OCI-LY7 (cell line): ENCODE measurements around the gene SRGAP2C.
"Not testable (repeated sequence)": the region's sequence is repeated elsewhere in the genome, so short reads cannot be mapped to it uniquely, and the experiment has no call there.

ENCODE experiments used
- CTCF ChIP-seq: fragments of 200-600 bp; sonication (generic); conservative IDR thresholded peaks from 2 replicates; pipeline ENCODE4 v1.5.1; 2014; ENCODE audit warnings: mild to moderate bottlenecking, antibody characterized with exemption, low read length, moderate library complexity, mixed read lengths
- EZH2phosphoT487 ChIP-seq: fragments of 200-600 bp; sonication (generic); IDR thresholded peaks from 2 replicates; pipeline ENCODE4 v1.6.1; 2018; ENCODE audit warnings: low read depth, borderline replicate concordance, mild to moderate bottlenecking, mixed run types, antibody characterized with exemption, low read length, moderate library complexity, mixed read lengths

DNA sequence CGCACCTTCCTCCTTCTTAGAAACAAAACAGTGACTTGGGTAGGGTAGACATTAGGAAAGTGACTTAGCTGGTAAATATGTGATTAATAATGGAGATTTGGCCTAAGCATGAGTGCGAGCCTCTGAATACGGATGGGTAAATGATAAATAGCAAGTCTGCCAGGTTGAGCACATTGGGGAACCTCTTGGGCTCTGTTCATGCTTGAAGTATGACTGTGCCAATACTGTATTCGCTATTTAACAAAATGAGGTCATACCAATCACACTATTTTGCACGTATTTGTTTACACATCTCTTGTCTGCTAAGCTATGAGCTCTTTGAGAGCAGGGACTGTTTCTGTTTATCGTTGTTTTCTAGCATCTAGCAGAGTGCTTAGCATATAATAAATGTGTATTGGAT is 23.6 kb downstream of the SRGAP2C start:
- TF ChIP-seq CTCF, EZH2phosphoT487: not testable (repeated sequence)
